Subcutaneous adipose tissue (tissue), 4 donors: ENCODE measurements around the gene CDO1. TPM values are rescaled to one million over a fixed set of nuclear protein-coding genes. Genes with fewer than 3 reads are reported as not detected.

Experiments
- total RNA-seq, 4 donors: library from RNA; depleted of rRNA; stranded (reverse); fragments of >200 nt; gene quantifications; one replicate each; pipeline ENCODE4 v1.1.0, GENCODE V29; 2016
- TF ChIP-seq, protein P1 (sequence below): fragments of 450-650 bp; IDR thresholded peaks from one replicate; pipeline ENCODE4 v1.5.1; 2016; ENCODE audit warnings: low read depth, mild to moderate bottlenecking, control low read depth, antibody characterized with exemption, moderate library complexity

The CDO1 gene
- total RNA-seq, 4 donors from 2014 or later: 74.2 to 349 (median 229) TPM

DNA sequence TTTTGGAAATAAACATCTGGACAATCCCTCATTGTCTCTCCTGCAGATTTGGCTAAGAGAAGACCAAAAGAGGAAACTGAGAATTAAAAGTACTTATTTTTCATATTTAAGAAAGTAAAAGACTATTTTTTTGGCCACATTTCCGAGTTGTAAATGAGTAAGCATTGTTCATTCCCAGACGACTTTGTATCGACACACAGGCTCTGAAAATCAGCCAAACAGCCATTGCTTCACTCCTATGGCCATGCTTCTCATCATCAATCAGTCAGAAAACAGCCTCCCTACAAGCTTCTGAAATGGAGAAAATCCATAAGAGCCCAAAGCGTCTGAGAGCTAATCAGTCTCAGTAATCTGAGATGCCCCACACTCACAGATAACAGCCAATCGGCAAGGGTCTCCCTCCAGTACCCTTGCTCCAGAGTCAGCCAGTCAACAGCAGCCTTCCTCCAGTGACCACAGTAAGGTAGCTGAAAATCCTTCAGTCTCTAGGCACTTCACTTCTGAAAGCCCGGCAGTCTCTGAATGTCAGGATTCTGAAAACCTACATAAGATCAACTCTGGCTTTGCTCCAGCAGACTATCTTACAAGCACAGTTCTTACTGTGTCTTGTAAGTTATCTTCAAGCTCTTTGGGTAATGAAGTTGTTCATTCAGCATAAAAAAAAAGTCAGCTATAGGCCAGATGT lies 30.9 kb downstream of the CDO1 start:
- TF ChIP-seq, protein P1, sequence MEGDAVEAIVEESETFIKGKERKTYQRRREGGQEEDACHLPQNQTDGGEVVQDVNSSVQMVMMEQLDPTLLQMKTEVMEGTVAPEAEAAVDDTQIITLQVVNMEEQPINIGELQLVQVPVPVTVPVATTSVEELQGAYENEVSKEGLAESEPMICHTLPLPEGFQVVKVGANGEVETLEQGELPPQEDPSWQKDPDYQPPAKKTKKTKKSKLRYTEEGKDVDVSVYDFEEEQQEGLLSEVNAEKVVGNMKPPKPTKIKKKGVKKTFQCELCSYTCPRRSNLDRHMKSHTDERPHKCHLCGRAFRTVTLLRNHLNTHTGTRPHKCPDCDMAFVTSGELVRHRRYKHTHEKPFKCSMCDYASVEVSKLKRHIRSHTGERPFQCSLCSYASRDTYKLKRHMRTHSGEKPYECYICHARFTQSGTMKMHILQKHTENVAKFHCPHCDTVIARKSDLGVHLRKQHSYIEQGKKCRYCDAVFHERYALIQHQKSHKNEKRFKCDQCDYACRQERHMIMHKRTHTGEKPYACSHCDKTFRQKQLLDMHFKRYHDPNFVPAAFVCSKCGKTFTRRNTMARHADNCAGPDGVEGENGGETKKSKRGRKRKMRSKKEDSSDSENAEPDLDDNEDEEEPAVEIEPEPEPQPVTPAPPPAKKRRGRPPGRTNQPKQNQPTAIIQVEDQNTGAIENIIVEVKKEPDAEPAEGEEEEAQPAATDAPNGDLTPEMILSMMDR: no peak

DNA sequence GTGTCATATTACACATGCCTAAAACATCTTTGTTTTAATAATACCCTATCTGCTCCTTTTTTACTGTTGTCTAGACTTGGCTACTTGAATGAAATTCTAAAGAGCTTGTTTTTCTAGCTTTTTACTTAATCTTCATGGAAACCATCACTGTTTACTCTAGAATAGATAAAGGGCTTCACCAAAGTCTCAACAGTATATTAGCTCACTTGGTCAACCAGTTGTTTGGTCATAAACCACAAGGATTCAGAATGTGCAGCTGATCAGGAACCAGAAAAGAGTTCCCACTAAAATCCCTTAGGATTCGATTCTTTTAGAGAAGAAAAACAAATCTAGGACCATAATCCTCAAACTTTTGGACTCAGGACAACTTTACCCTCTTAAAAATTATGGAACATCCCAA lies 38.0 kb downstream of the CDO1 start:
- TF ChIP-seq, protein P1: no peak

GRCh38 chr5:115776989-115777388 lies 39.5 kb downstream of the CDO1 start:
- TF ChIP-seq, protein P1: no peak

- TF ChIP-seq, protein P1: no peak
Observed at GRCh38 chr5:115775999-115776398, 40.5 kb downstream of the CDO1 start.

- TF ChIP-seq, protein P1: no peak
Observed at GRCh38 chr5:115774684-115775083, 41.8 kb downstream of the CDO1 start.

DNA sequence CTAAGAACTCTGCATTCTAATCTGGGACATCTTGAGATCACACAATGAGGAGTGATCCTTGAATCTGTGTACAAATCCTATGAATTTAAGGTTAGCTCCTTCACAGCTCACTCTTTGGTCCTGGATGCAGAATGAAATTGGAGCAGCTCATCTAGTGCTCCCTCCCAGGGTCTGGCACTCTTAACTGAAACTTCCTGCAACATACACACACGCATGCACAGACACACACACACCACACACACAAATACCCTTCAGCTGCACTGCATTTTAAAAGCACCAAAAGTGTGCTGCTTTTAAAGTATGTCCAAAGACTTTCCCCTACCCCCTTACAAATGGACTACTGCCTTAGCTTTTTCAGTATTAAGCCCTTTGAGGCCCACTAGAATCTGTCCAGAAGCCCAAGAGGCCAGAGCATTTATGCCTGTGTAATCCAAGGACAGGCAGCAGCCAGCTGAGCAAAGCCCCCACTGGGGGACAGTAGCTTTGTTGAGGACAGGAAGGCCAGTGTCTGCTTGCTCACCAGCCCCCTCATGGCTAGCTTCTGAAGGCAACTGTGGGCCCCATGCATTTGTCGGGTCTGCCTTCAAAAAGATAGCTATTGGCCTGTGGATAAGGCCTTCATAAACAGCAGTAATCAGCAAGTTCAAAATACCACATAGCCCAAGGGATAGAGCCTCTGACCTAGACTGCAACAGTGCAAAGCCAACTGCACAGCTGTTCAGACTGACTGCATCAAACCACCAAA lies 43.6 kb downstream of the CDO1 start:
- TF ChIP-seq, protein P1: no peak

- TF ChIP-seq, protein P1: no peak
Observed at GRCh38 chr5:115770466-115770865, 46.0 kb downstream of the CDO1 start.
